DMS 273 treated with DMSO at 0.1 percent for 48 hours (cell line): ENCODE measurements around the gene BARHL1.

Experiments
- DNase-seq: peaks from one replicate; lab custom pipeline; 2025; lab: John Stamatoyannopoulos, UW

BARHL1 gene

GRCh38 chr9:132587592-132587955 is 5.2 kb downstream of the BARHL1 start:
- DNase-seq: no peak

GRCh38 chr9:132588098-132588497 is 5.7 kb downstream of the BARHL1 start:
- no peak for DNase-seq

- DNase-seq: no peak
Observed at GRCh38 chr9:132588501-132589147, 6.2 kb downstream of the BARHL1 start.

- no peak for DNase-seq
Observed at GRCh38 chr9:132589148-132590036, 7.0 kb downstream of the BARHL1 start.

GRCh38 chr9:132590037-132590317 is 7.6 kb downstream of the BARHL1 start:
- no peak for DNase-seq

- no peak for DNase-seq
Observed at GRCh38 chr9:132590318-132591182, 8.1 kb downstream of the BARHL1 start.

GRCh38 chr9:132591244-132591643 is 8.8 kb downstream of the BARHL1 start:
- no peak for DNase-seq

- no peak for DNase-seq
Observed at GRCh38 chr9:132591751-132592314, 9.4 kb downstream of the BARHL1 start.

GRCh38 chr9:132592451-132592850 is 10.0 kb downstream of the BARHL1 start:
- no peak for DNase-seq

GRCh38 chr9:132594412-132594811 is 12.0 kb downstream of the BARHL1 start:
- no peak for DNase-seq

GRCh38 chr9:132595319-132595718 is 12.9 kb downstream of the BARHL1 start:
- no peak for DNase-seq

GRCh38 chr9:132596200-132596599 is 13.8 kb downstream of the BARHL1 start:
- no peak for DNase-seq

GRCh38 chr9:132597073-132597775 is 14.8 kb downstream of the BARHL1 start:
- no peak for DNase-seq

GRCh38 chr9:132600326-132600984 is 18.0 kb downstream of the BARHL1 start:
- DNase-seq: no peak

- no peak for DNase-seq
Observed at GRCh38 chr9:132602207-132602606, 19.8 kb downstream of the BARHL1 start.

GRCh38 chr9:132605387-132605786 is 23.0 kb downstream of the BARHL1 start:
- no peak for DNase-seq

- no peak for DNase-seq
Observed at GRCh38 chr9:132606066-132606465, 23.7 kb downstream of the BARHL1 start.

- no peak for DNase-seq
Observed at GRCh38 chr9:132609184-132609583, 26.8 kb downstream of the BARHL1 start.

GRCh38 chr9:132609829-132610228 is 27.4 kb downstream of the BARHL1 start:
- DNase-seq: no peak

- peak; percentile 39 for DNase-seq
Observed at GRCh38 chr9:132610661-132611060, 28.3 kb downstream of the BARHL1 start.

- no peak for DNase-seq
Observed at GRCh38 chr9:132614324-132614723, 31.9 kb downstream of the BARHL1 start.
